GM18858 (cell line): ENCODE measurements around the gene MYO1E.
"Not testable (repeated sequence)": the region's sequence is repeated elsewhere in the genome, so short reads cannot be mapped to it uniquely, and the experiment has no call there.

ENCODE experiments used
- ATAC-seq: cut with Tn5 transposase; IDR thresholded peaks from one replicate; pipeline ENCODE4 v1.9.1; 2021; ENCODE audit not compliant: unreplicated experiment

MYO1E gene

GRCh38 chr15:59388670-59389069 is 16.0 kb upstream of the MYO1E start:
- ATAC-seq = no peak

GRCh38 chr15:59387196-59387878 is 14.7 kb upstream of the MYO1E start:
- not testable (repeated sequence) for ATAC-seq

- no peak for ATAC-seq
Measured at GRCh38 chr15:59385171-59385570, 12.5 kb upstream of the MYO1E start.

GRCh38 chr15:59384507-59384906 is 11.8 kb upstream of the MYO1E start:
- no peak for ATAC-seq

GRCh38 chr15:59380902-59381610 is 8.4 kb upstream of the MYO1E start:
- no peak for ATAC-seq

- ATAC-seq = no peak
Measured at GRCh38 chr15:59379531-59379930, 6.9 kb upstream of the MYO1E start.

- ATAC-seq = no peak
Measured at GRCh38 chr15:59378855-59379254, 6.2 kb upstream of the MYO1E start.

GRCh38 chr15:59377924-59378323 is 5.3 kb upstream of the MYO1E start:
- ATAC-seq = no peak

GRCh38 chr15:59376733-59377132 is 4.1 kb upstream of the MYO1E start:
- ATAC-seq = no peak

GRCh38 chr15:59373215-59373614 is 544 bp upstream of the MYO1E start:
- ATAC-seq = no peak

GRCh38 chr15:59371458-59372351 is 966 bp downstream of the MYO1E start:
- ATAC-seq = no peak

GRCh38 chr15:59369597-59369996 is 3.1 kb downstream of the MYO1E start:
- no peak for ATAC-seq

- ATAC-seq = no peak
Measured at GRCh38 chr15:59367022-59367451, 5.6 kb downstream of the MYO1E start.

- no peak for ATAC-seq
Measured at GRCh38 chr15:59366333-59367021, 6.2 kb downstream of the MYO1E start.

GRCh38 chr15:59364248-59364647 is 8.4 kb downstream of the MYO1E start:
- no peak for ATAC-seq

- ATAC-seq = no peak
Measured at GRCh38 chr15:59362331-59362730, 10.3 kb downstream of the MYO1E start.

GRCh38 chr15:59360896-59361295 is 11.8 kb downstream of the MYO1E start:
- ATAC-seq = no peak

- no peak for ATAC-seq
Measured at GRCh38 chr15:59360305-59360704, 12.4 kb downstream of the MYO1E start.

GRCh38 chr15:59355730-59356129 is 16.9 kb downstream of the MYO1E start:
- no peak for ATAC-seq

- ATAC-seq = no peak
Measured at GRCh38 chr15:59354417-59355031, 18.1 kb downstream of the MYO1E start.

- ATAC-seq = no peak
Measured at GRCh38 chr15:59353994-59354416, 18.7 kb downstream of the MYO1E start.
